ENCODE data around the gene HTRA2. TPM values are rescaled to one million over a fixed set of nuclear protein-coding genes. Genes with fewer than 3 reads are reported as not detected.

The HTRA2 gene
- total RNA-seq, 1 experiment from 2014 or later: 24.9 TPM

DNA sequence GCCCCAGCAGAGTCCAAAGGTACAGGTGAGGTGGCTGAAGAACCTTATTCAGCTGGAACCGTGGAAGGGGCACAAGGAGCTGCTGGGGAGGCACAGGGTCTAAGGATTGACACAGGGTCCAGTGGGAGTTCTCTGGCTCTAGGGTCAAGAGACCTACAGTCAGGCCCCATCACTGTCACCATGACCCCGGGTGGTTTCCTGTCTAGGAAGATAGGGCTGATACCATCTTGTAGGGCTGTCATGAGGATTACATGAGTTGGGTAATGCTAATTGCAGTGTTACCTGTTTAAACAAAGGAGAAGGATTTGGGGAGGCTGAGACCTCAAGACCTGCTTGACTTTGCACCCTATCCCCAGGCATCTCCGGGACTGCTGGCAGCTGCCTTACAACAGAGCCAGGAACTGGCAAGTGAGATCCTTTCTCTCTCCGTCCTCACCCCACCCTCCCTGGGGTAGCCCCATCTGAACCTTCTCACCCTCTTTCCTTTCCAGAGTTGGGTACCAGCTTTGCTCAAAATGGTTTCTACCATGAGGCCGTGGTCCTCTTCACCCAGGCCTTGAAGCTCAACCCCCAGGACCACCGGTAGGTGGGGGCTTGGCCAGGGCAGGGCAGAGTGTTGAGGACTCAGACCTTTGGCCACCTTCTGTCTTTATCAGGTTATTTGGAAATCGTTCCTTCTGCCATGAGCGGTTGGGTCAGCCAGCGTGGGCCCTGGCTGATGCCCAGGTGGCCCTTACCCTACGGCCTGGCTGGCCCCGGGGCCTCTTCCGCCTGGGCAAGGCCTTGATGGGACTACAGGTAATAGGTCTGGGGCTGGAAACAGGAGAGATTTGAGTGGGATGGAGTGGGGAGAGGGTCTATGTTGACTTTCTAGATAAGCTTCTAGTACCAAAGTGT, 37.8 kb upstream of the HTRA2 start:
- Histone ChIP-seq H3T11ph (ENCODE audit: low read length) (no peak overlapping the region), H2BK20ac (ENCODE audit: low read depth, low read length, poor library complexity, severe bottlenecking) (no peak overlapping the region), H3K79me1 (ENCODE audit: insufficient read depth, low read depth, low read length, poor library complexity, severe bottlenecking) (no peaks in the 10 kb centered on the region), H3K14ac (ENCODE audit: insufficient read depth, low read length) (no peak overlapping the region), H4K20me1 (ENCODE audit: control insufficient read depth, insufficient read depth, insufficient read length) (no peaks in the 10 kb centered on the region), H4K91ac (ENCODE audit: insufficient read length, low read depth, low read length) (no peak overlapping the region), H3K4ac (ENCODE audit: low read depth, low read length) (no peak overlapping the region), H3K79me2 (ENCODE audit: insufficient read depth, low read length) (no peaks in the 10 kb centered on the region), H2BK120ac (ENCODE audit: low read depth, low read length, poor library complexity, severe bottlenecking) (no peak overlapping the region), H3K9me3 (ENCODE audit: control insufficient read depth, low read depth, low read length) (no peaks in the 10 kb centered on the region), H2AK5ac (ENCODE audit: insufficient read length, low read length) (no peak overlapping the region), H3K18ac (ENCODE audit: insufficient read length, low read depth, low read length) (no peak overlapping the region), H2BK15ac (ENCODE audit: low read depth, low read length) (no peak overlapping the region), H3K27ac (ENCODE audit: insufficient read length, low read depth, low read length) (no peak overlapping the region), H2AFZ (ENCODE audit: low read length) (no peak overlapping the region), H2BK12ac (ENCODE audit: insufficient read length, low read depth, low read length) (no peak overlapping the region), H3K23ac (ENCODE audit: insufficient read length, low read depth, low read length) (no peak overlapping the region), H4K8ac (replicated peaks; ENCODE audit: insufficient read length, low read depth, low read length) (no peak overlapping the region), H3K27me3 (ENCODE audit: insufficient read depth, low read length) (peaks cover 12% of the 10 kb centered on the region; the same call in 1 of the 2 replicates), H4K5ac (ENCODE audit: insufficient read length, low read depth, low read length) (no peak overlapping the region), H2BK5ac (ENCODE audit: insufficient read length, low read length) (no peak overlapping the region), H3K23me2 (ENCODE audit: insufficient read length, low read depth, low read length, poor library complexity, severe bottlenecking) (no peaks in the 10 kb centered on the region), H3K4me1 (ENCODE audit: insufficient read depth, low read length) (no peaks in the 10 kb centered on the region), H3K56ac (ENCODE audit: insufficient read length, low read depth, low read length) (no peak overlapping the region), H3K9ac (ENCODE audit: extremely low read depth, insufficient read length, low read length) (no peak overlapping the region), H3K4me2 (ENCODE audit: insufficient read depth, insufficient read length, low read length) (no peak overlapping the region)
- H3K27ac Mint-ChIP-seq: no peak overlapping the region
- H3K36me3 Mint-ChIP-seq (ENCODE audit: insufficient read depth in 1 of 3, low read depth in 3 of 3): peaks cover 28 to 53% (median 46%) of the 10 kb centered on the region in 3 experiments
- H3K27me3 Mint-ChIP-seq (ENCODE audit: low read depth): peaks cover 26% of the 10 kb centered on the region
- no CpG with 5 or more reads among the region's 12 CpGs for WGBS (ENCODE audit: extremely low coverage, insufficient read length, low lambda C conversion rate)
- no peak for TF ChIP-seq CTCF (conservative IDR thresholded peaks at IDR 0.05)
- no peaks in the 10 kb centered on the region for H3K9me3 Mint-ChIP-seq
- no peak for DNase-seq
- H3K4me1 Mint-ChIP-seq: no peaks in the 10 kb centered on the region
- H3K4me3 Mint-ChIP-seq: no peak overlapping the region
